Stimulated activated CD4-positive, alpha-beta T cell treated with anti-CD3 and anti-CD28 coated beads, Interleukin-15, amount 100 ng/mL, for 1 hour (primary cell): ENCODE measurements around the gene UCP2.

Experiments used
- DNase-seq, 2 donors: peaks; one replicate each; pipeline ENCODE4 v3.0.0-alpha.2; 2020; ENCODE audit warnings: low read depth in 1 of 2, low spot score in 1 of 2

The UCP2 gene

DNA sequence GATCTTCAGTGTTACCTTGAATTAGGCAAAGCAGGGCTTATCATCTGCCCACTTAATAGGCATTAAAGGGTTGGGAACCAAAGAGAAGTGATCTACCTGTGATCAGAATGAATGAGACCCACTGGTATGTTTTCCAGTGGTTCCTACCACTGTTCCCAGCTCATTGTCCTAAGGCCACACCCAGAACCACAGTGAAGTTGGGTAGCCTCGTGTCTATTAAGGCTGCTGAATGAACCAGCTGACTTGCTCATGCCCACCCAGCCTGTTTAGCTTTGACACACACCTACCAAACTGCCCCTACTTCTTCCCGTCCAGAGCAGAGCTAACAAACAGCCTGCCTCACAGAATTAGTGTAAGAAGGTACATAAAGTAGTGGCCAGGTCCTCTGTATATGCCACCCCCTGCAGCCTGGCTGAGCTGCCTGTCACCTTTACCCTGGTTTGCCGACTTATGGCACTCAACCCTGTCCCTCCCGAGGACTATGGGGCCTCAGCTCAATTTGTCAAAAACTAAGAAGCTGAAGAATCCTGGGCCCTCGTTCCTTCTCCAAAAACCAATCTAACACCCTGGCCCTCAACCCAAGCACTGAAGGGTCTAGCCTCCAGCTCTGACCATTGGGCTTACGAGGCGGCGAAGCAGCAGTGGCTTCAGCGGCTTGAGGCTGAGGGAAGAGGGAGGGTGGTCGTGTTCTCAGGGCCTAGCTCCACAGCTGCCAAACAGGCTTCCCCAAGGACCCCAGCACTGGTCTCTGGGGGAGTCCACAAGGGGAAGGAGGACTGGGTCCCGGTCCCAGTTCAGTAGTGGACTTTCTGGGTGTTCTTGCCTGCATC is 9.8 kb downstream of the UCP2 start:
- DNase-seq, result no peak

DNA sequence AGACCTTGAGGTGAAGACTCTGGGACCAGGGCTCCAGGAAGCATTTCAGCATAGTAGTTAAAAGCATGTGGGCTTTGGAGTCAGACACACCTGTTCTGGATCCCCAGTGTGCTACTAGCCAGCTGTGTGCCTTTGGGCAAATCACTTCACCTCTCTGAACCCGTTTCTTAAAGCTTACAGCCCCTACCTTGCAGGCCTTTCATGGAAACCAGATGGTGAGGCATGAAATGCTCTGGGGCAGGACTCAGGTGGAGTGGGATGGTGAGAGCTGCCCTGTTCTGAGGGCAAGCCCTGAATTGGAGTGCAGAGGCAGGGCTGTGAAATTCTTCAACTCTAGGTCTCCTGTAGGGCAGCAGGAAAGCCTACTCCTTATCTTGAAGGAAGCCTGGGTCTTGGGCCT is 10.5 kb downstream of the UCP2 start:
- no peak for DNase-seq

- DNase-seq, result no peak
Observed at GRCh38 chr11:73971175-73971719, 11.4 kb downstream of the UCP2 start.

- DNase-seq, result no peak
Observed at GRCh38 chr11:73969991-73970800, 12.4 kb downstream of the UCP2 start.

- no peak for DNase-seq
Observed at GRCh38 chr11:73969091-73969490, 13.6 kb downstream of the UCP2 start.

GRCh38 chr11:73968356-73968966 is 14.2 kb downstream of the UCP2 start:
- no peak for DNase-seq

DNA sequence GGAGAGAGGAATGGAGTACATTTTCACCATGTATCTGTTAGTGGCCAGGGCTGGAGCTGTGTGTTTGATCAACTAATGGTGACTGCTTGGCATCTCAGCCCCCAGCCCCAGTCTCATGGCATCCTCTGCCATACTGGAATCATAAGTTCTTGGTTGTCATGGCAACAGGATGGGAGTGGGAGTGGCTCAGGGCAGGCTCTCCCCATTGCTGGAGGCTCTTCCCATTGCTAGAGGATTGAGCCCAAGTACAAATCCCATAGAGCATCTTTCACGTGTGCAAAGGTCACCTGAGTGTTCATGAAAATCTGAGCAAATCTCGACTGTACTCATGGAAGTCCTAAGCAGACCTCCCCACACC is 16.9 kb downstream of the UCP2 start:
- no peak for DNase-seq

GRCh38 chr11:73965076-73965763 is 17.4 kb downstream of the UCP2 start:
- DNase-seq, result no peak

DNA sequence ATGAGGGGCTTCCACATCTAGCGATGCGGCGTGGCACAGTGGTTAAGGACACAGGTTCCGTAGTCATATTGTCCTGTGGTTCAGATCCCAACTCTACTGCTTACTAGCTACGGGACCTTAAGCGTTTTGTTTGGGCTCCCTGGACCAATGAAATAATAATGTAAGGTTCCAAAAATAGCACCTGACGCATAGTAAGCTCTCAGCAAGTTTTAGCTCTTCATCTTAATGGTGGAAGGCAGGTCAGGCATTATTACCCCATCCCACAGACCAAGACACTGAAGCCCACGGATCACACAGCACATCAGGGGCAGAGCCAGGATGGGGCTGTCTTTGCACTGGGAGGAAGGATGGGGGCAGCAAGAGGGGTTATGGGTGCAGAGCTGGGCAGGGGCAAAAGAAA is 18.8 kb downstream of the UCP2 start:
- no peak for DNase-seq

DNA sequence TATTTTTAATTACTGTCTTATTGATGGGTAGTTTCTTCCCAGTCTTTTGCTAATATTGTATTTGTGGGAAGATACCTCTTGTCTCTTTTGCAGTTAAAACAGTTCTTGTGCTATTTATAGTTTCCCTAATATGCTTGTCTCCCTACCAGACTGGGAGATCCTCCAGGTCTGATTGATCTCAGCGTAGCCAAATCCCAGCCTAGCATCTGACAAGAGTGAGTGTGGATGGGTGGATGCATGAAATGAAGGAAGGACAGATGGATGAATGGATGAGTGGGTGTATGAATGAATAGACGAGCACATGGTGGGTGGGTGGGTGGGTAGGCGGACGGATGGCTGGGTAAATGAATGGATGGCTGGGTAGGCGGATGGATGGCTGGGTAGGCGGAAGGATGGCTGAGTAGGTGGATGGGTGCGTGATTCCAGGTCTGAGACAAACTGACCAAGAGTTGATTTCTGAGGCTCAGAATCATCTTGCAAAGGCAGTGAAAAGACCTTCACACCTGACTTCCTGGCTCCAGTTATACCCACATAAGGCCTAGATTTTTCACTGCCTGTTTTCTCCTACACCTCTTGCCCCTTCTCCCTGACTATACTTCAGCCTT is 20.4 kb downstream of the UCP2 start:
- no peak for DNase-seq

DNA sequence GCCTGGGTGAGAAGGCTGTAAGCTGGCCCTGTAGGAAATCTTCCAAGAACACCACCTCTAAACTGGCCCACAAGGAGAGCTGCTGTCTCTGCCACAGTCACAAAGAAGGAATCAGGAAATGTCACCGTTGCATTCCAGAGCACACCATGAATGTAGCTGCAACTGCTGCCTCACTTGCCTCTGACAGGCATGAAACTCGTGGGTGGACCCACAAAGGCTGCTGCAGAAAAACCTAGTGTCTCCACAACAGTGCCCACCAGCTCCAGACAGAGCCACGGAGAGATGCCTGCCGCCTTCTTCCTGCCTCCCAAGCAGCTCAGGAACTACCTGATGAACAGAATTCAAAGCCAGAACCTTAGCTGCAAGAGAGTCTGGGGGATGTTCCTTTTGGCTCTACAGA is 21.3 kb downstream of the UCP2 start:
- no peak for DNase-seq

DNA sequence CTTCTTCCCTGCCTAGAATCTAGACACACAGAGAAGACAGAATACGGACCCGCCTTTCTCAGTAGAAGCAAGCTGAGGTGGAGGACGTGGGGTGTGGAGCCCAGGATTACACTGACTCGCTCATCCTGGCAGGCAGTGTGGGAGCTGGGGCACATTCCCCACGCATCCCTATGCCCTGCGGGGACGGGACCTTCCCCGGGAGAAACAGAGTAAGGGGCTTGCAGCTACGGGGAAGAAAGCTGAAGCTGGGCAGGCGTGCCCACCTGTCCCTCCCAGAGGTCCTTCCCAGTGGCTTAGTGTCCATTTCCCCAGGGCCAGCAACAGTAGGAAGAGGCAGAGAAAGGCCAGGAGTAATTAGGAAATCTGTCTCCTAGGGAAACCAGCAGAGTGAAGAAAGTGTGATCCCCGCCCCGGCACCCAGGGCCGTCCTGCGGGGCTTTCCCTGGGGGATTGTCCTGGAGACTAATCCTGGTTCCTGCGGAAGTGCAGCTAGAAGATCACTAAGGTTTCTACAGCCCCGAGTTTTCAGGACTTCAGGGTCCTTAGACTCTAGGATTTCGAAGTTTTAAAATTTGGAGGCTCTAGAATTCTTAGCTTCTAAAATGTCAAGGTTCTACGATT is 24.0 kb downstream of the UCP2 start:
- DNase-seq, result no peak

DNA sequence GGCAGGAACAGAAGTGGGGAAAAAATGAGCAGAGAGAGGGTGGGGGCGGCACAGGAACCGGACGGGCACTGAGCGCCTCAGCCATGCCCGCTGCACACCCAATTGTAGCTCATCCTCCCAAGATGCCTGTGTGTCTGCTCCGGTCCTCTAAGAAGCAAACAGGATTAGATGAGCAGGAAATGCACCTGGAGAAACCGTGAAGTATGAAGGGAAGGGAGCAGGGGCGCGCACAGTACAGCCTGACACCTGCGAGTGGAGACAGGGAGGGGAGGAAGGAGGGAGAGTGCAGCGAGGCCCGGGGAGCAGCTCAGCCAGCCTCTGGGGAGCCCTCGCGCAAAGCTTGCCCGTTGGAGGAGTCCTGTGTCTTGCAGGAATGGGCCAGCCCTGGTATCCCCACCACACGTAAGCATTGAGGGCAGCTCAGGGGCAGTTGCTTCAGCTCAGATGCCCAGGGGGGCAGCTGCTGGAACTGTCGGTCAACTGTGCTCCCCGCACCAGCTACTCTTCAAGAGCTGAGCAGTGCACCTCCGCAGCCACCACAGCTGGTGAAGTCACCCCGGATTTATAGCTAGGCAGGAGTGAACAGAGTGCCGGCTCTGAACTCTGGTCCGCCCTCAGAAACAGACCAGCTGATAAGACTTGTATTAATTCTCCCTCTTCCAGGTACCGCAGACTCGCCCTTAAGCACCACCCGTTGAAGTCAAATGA is 24.8 kb downstream of the UCP2 start:
- DNase-seq, result no peak

- no peak for DNase-seq
Observed at GRCh38 chr11:73956876-73957653, 25.6 kb downstream of the UCP2 start.

- no peak for DNase-seq
Observed at GRCh38 chr11:73951797-73952196, 30.8 kb downstream of the UCP2 start.

GRCh38 chr11:73950869-73951710 is 31.6 kb downstream of the UCP2 start, which contains the start of gene DNAJB13:
Gene DNAJB13, plus strand, starts transcription at chr11:73951026. Its CDS starts 44 bp downstream, at chr11:73951070.
- DNase-seq, result no peak

- DNase-seq, result no peak
Observed at GRCh38 chr11:73949912-73950311, 32.7 kb downstream of the UCP2 start.

DNA sequence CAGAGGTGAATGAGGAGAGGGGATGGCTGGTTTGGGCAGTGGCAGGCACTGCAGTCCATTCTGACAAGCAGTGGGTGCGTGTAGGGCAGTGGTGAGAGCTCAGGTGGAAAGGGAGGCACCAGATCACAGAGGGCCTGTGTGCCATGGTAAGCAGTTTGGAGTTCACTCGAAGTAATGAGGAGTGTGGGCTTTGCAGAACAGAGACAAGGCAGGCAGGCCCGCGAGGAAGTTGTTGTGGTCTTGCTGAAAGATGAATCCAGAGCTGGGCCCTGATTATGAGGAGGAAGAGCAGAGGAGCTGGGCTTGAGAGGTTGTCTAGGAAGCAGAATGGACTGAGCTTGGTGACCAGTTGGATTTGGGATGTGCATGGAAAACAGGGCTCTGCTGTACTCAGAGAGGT is 33.4 kb downstream of the UCP2 start:
- DNase-seq, result no peak
